ENCODE measurements around the gene PIGQ. TPM values are rescaled to one million over a fixed set of nuclear protein-coding genes. Genes with fewer than 3 reads are reported as not detected.

PIGQ gene
- total RNA-seq, 1 experiment from 2014 or later: 58.0 TPM

DNA sequence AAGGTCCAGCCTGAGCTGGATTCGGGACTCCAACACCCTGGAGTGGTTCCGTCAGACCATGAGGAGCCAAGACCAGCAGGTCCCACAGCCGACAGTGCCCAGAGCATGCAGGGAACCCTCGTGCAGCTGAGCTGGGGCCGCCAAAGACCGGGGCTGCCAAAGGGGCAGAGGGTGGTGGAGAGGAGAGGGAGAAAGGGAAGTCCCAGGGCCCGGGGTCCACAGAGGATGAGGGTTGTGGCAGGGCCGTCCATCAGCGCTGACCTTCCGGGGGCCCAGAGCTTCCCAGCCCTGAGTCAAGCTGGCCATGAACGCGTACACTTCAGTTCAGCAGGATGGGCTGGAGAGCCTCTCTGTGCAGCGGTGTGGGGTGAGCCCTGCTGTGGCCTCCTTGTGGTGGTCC is 48.9 kb upstream of the PIGQ start:
- no peak overlapping the region for H3K27ac Mint-ChIP-seq
- Histone ChIP-seq H3K23me2 (ENCODE audit: insufficient read length, low read depth, low read length, poor library complexity, severe bottlenecking) (no peaks in the 10 kb centered on the region), H3K14ac (ENCODE audit: insufficient read depth, low read length) (no peak overlapping the region), H3T11ph (ENCODE audit: low read length) (no peak overlapping the region), H3K23ac (ENCODE audit: insufficient read length, low read depth, low read length) (no peak overlapping the region), H2BK15ac (ENCODE audit: low read depth, low read length) (no peak overlapping the region), H4K20me1 (ENCODE audit: control insufficient read depth, insufficient read depth, insufficient read length) (no peaks in the 10 kb centered on the region), H2AK5ac (ENCODE audit: insufficient read length, low read length) (no peak overlapping the region), H2BK5ac (ENCODE audit: insufficient read length, low read length) (no peak overlapping the region), H4K8ac (replicated peaks; ENCODE audit: insufficient read length, low read depth, low read length) (no peak overlapping the region), H3K79me2 (ENCODE audit: insufficient read depth, low read length) (no peaks in the 10 kb centered on the region), H2BK20ac (ENCODE audit: low read depth, low read length, poor library complexity, severe bottlenecking) (no peak overlapping the region), H3K9ac (ENCODE audit: extremely low read depth, insufficient read length, low read length) (no peak overlapping the region), H3K9me3 (ENCODE audit: control insufficient read depth, low read depth, low read length) (no peaks in the 10 kb centered on the region), H3K79me1 (ENCODE audit: insufficient read depth, low read depth, low read length, poor library complexity, severe bottlenecking) (no peaks in the 10 kb centered on the region), H4K5ac (ENCODE audit: insufficient read length, low read depth, low read length) (no peak overlapping the region), H3K27ac (ENCODE audit: insufficient read length, low read depth, low read length) (no peak overlapping the region), H3K4ac (ENCODE audit: low read depth, low read length) (no peak overlapping the region), H3K56ac (ENCODE audit: insufficient read length, low read depth, low read length) (no peak overlapping the region), H3K18ac (ENCODE audit: insufficient read length, low read depth, low read length) (no peak overlapping the region), H3K27me3 (ENCODE audit: insufficient read depth, low read length) (no peaks in the 10 kb centered on the region), H2AFZ (ENCODE audit: low read length) (no peak overlapping the region), H3K4me2 (ENCODE audit: insufficient read depth, insufficient read length, low read length) (no peak overlapping the region), H2BK12ac (ENCODE audit: insufficient read length, low read depth, low read length) (no peak overlapping the region), H2BK120ac (ENCODE audit: low read depth, low read length, poor library complexity, severe bottlenecking) (no peak overlapping the region), H4K91ac (ENCODE audit: insufficient read length, low read depth, low read length) (no peak overlapping the region), H3K4me1 (ENCODE audit: insufficient read depth, low read length) (no peaks in the 10 kb centered on the region)
- no peaks in the 10 kb centered on the region; the same call in 1 of the 2 replicates for H3K27me3 Mint-ChIP-seq (ENCODE audit: low read depth)
- DNase-seq: no peak
- H3K9me3 Mint-ChIP-seq: no peaks in the 10 kb centered on the region
- TF ChIP-seq, protein P1, sequence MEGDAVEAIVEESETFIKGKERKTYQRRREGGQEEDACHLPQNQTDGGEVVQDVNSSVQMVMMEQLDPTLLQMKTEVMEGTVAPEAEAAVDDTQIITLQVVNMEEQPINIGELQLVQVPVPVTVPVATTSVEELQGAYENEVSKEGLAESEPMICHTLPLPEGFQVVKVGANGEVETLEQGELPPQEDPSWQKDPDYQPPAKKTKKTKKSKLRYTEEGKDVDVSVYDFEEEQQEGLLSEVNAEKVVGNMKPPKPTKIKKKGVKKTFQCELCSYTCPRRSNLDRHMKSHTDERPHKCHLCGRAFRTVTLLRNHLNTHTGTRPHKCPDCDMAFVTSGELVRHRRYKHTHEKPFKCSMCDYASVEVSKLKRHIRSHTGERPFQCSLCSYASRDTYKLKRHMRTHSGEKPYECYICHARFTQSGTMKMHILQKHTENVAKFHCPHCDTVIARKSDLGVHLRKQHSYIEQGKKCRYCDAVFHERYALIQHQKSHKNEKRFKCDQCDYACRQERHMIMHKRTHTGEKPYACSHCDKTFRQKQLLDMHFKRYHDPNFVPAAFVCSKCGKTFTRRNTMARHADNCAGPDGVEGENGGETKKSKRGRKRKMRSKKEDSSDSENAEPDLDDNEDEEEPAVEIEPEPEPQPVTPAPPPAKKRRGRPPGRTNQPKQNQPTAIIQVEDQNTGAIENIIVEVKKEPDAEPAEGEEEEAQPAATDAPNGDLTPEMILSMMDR (conservative IDR thresholded peaks at IDR 0.05): no peak
- WGBS (ENCODE audit: extremely low coverage, insufficient read length, low lambda C conversion rate): no CpG with 5 or more reads among the region's 13 CpGs
- no peak overlapping the region for H3K4me3 Mint-ChIP-seq
- peaks cover 3 to 5% of the 10 kb centered on the region in 2 experiments for H3K4me1 Mint-ChIP-seq
- peaks cover 3 to 25% (median 16%) of the 10 kb centered on the region in 3 experiments; a peak in 6 of 7 replicates for H3K36me3 Mint-ChIP-seq (ENCODE audit: insufficient read depth in 1 of 3, low read depth in 3 of 3)
